Effector CD8-positive, alpha-beta T cell (primary cell): ENCODE data around the gene MAN1C1.
A peak's percentile ranks its signal among the peaks of the same experiment; 100 is the strongest.

ENCODE experiments used
- DNase-seq: peaks from one replicate; lab custom pipeline; 2025; lab: John Stamatoyannopoulos, UW
- total RNA-seq, 4 experiments: gene quantifications; one replicate each; lab custom pipeline; 2026; lab: John Stamatoyannopoulos, UW

Gene MAN1C1
- total RNA-seq: 16.6 to 41.9 (median 33.0) reads per million in 4 experiments

DNA sequence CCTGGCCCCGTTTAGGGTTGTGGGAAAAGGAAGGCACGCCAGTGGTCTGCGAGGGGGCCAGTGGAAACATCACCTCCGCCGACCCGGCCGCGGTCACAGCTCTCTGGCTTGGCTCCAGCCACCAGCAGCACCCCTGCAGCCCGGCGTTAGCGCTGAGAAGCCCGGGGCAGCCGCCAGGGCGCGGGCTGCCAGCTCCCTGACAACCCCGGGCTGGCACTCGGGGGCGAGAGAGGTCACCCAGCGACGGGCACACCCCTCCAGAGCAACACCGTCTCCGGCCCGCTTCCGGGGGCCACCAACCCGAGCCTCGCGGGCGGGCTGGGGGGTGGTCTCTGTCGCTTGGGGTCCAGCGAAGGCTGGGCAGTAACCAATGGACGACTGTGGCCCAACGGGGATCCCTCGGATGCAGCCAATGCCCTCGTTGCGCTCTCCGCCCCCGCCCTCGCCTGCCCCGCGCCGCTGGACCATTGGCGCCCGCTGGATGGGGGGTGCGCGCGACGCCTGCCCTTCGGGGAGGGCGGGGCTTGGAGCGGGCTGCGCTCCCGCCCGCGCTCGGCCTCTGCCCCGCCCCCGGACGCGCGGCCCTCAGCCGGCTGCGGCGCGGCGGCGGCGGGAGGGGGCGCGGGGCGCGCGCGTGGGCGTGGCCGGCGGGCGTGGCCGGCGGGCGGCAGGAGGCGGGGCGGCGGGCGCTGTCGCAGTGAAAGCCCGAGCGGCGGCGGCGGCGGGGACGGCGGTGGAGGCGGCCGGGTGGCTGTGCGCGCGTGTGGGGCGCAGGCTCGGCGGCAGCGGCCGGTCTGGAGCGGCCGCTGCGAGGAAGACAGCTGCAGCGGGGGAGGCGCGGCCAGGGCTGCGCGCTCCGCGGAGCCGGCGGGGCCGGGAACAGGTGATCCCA is at the start of gene MAN1C1:
Gene MAN1C1, plus strand, starts transcription at position 697 of the 892 bp plus-strand sequence. CDS start 1,007 bp downstream, outside the sequence.
- peak; percentile 77 for DNase-seq

DNA sequence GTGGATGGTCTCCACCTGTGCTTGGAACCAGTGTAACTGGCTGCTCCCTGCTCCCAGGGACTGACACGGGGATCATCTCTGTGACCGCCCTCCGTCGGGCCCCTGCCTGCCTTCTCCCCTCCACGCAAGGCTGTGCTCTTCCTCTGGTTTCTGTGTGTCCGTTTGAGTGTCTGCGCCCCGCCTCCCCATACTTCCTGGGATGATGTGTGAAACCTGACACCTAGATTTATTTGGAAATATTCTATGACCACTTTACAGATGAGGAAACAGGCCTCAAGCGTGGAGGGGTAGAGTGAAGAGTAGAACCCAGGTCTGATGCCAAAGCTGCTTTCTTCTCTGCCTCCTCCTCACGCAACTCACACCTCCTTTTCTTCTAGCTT is 48.9 kb upstream of the MAN1C1 start:
- DNase-seq: no peak

DNA sequence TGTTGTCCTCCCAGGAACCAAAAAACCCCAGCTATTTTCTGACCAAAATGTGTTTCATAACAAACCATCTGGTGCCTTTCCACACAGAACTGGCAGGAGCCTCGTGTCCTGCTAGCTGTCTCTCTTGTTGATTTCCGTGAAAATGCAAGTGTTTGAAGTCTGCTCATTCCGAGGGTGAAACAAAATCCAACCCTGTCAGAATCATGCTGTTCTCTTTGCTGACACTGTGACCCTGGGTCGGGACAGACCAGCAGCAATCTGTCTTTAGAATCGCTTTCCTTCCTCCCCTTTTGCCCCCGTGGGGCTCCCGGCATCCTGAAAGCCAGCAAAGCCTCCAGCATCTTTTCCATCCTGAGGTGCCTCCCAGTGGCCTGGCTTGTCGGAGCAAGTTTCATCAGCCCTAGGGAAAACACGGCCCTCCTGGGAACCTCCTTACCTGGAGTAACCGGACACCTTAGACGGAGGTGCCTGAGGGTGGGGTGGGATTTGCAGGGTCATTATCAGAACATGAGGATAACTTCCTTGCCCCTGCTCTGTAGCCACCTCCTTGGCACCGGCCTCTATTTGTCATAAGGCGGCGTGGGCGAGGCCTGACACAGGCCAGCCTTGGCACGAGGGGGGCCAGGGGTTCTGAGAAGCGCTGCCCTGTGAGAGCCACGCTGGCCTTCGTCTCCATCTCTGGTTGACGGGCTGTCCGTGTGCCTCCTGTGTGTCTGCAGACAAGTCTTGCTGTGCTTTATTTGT is 48.3 kb upstream of the MAN1C1 start:
- DNase-seq: no peak

DNA sequence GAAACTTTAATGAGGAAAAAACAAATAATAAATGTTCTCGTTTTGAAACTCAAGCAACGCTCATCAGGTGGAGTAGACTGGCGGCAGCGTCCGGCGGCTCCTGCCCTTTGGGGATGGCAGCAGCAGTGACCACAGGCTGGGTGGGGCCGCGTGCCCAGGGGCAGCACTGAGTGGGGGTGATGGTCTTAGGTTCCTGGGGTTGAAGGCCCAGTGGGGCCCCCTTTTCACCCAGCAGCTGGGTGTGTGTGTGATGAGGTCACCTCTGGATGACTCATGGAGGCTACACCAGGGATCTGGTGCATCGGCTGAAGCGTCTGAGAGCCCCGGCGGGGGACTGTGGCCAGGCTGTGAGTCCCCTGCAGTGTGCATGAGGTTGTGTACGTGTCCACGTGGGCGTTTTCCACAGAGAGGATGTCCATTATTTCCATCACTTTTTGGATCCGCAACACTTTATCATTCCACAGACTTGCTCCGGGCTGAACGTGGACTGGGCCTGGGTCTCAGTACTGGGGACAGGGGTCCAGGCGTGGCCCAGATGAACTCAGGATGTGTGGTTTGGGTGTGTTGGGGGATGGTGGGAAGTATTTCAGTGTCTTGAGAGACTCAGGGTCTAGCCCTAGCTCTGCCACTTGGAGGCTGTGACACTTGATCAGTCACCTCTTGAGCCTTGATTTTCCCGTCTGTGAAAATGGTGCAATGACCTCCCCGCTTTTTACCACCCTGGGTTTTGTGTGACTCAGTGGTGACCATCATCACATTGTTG is 47.6 kb upstream of the MAN1C1 start:
- no peak for DNase-seq

DNA sequence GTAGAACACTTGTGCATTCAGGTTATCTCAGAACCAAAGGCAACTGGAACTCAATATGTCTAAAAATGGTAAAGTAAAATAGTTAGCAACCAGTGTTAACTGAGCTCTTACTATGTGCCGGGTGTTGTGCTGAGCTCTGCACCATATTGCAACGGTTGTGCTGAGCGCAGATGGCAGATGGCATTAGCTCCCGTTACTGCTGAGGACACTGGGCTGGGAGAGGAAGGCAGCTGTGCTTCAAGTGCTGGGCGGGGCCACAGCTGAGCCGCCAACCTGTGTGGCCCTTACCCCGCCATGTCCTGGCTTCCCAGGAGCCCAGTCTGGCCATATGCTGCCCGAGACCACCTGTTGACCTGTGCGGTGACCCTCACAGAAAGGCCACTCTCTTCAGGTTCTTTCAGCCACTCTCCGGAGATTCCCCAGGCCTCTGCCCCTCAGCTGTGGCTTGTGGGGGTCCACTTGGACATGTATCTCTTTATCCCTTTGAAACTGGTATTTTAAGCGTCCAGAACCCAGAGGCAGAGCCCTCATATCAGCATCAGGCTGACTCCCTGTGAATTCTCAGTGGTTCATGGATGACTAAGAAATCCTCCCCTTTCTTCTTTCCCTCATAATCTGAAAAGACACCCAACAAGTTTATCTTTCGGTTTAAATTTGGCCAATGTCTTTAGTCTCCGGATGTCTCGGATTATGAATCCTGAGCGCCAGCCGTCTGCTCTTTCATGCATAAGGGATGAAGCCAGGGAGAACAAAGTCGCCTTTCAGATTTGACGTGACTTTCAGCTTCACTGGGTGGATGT is 46.8 kb upstream of the MAN1C1 start:
- no peak for DNase-seq

DNA sequence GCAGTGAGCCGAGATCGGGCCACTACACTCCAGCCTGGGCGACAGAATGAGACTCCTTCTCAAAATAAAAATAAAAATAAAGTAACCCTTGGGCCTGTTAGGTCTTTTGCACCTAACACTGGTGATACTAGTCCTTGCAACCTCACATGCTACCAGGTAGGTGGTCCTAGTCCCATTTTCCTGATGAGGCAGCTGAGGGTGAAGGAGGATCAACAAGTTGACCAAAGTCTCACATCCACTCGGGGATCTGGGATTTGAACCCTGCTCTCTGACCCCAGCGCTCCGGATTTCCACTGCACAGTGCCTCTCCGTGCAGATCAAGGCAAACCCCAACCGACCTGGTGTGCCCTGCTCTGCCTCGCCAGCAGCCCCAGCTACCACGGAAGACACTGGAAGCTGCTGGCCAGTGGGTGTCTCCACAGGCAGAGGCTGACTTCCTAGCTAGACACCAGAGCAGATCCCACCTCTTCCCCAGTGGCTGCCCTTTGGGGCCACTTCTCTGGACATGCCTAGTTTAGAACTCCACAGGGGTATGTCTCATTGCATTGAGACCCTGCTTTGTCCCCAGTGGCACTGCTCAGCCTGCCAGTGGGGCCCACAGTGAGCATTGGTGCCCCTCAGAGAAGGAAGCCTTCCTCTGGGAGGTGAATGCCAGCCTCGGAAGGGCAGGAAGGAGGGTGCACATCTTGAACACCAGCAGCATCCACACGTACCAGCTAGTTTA is 45.6 kb upstream of the MAN1C1 start:
- DNase-seq: no peak

DNA sequence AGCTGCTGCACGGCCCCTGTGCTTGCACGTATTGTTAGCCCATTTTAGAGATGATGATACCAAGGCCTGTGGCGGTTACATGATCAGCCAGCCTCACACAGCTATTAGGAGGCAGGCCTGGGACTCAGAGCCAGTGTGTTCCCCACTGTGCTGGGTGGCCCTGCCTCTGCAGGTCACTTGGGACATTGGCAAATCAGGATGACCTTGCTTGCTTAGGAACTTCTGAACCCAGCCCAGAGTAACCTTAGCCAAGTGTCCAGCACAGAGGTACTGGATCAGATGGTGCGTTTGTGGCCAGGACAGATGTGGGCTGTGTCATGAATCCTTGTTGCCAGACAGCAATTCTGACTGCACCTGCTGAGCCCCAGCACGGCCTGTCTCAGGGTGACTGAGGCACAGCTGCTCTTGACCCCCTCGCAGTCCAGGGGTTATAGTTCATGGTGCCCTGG is 45.0 kb upstream of the MAN1C1 start:
- DNase-seq: no peak

DNA sequence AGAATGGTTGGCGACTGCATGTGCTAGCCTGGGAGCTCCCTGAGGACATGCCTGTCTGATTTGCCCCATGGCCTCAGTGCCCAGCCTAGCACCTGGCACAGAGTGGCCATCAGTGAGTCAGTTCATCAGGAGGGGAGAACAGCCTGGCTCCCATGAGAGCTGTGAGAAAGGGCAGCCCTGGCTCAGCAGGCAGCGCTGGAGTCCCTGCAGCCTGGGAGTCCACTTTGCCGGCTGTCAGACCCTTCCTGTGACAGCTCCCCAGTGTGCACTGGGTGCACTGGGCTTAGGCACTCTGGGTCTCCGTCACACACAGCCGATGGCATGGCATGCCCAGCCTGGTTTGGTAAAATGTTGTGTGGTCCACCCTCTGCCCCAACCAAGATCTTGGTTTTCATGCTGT is 44.5 kb upstream of the MAN1C1 start:
- no peak for DNase-seq

DNA sequence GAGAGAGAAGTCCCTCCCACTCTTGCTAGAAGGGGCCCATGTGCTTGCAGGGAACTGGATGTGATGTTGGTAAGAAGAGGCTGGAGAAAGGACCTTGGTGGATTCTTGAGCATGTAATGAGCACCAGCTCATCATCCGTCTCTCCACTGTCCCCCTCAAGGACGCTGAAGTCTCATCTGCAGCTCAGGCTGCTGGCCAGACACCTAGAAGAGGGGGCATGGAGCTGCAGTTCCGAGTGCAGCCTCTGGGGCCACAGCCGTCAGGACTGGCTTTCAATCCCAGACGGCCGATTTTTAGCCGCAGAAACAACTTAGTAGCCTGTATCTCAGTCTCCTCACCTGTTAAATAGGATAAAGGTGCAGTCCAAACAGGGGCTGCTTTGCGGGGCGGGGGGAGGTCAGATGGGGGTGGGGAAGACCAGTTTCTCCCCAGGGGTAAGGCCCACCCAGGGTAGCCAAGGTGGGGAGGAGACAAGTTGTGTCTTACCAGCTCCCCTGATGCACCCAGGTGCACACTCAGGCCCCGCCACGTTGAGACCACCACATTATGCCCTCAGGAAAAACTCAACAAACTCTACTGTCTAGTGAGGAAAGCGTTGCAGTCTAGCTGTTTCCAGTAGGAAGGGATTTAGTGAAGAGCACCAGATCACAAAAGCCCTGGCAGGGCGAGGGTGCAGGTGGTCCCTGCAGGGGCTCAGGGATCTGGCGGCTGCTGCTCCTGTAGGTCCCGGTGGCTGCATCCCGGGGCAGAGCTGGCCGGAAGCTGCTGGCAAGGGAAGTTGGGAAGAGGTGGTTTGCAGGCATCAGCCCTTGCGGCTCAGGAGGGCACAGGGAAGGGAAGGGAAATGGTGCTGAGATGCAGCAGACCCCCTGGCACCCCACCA is 43.6 kb upstream of the MAN1C1 start:
- DNase-seq: peak; percentile 25

DNA sequence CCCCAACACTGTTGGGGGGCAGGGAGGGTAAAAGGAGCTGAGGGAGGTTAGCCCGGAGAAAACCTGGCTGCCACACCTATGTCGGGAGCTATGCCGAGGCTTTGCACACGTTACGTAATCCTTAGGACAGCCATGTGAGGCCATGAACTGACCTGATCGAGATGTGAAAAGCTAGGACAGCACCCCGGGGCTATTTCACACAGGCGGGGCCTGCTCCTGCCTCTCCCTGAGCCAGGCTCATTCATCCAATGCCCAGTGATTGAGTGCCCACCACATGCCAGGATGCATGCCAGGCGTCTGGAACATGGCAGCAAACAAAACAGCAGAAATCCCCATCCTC is 43.0 kb upstream of the MAN1C1 start:
- DNase-seq: no peak

DNA sequence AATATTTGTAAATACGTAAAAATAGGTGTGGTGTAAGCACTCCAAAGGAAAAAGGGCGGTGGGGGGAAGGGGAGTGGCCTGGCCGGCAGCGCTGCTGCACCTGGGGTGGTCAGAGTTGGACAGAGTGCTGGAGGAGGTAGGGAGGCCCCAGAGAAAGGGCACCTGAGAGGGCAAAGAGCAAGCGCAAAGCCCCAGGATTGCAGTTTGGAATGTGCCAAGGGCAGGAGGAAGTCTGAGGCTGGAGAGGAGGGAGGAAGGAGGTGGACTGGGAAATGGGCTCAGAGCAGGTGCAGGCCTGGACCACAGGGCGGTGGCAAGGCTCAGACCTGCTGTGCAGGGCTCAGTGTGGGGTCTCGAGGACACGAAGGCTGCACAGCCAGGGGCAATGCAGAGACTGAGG is 42.6 kb upstream of the MAN1C1 start:
- DNase-seq: no peak

DNA sequence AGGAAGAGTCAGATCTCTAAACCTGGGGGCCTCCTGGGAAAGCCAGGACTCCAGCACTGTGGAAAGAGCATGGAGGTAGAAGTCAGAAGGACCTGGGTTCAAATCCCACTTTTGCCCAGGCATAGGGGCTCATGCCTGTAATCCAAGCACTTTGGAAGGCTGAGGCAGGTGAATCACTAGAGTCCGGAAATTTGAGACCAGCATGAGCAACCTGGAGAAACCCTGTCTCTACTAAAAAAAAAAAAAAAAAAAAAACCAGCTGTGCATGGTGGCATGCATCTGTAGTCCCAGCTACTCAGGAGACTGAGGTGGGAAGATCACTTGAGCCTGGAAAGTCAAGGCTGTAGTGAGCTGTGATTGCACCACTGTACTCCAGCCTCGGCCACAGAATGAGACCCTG is 41.4 kb upstream of the MAN1C1 start:
- no peak for DNase-seq

DNA sequence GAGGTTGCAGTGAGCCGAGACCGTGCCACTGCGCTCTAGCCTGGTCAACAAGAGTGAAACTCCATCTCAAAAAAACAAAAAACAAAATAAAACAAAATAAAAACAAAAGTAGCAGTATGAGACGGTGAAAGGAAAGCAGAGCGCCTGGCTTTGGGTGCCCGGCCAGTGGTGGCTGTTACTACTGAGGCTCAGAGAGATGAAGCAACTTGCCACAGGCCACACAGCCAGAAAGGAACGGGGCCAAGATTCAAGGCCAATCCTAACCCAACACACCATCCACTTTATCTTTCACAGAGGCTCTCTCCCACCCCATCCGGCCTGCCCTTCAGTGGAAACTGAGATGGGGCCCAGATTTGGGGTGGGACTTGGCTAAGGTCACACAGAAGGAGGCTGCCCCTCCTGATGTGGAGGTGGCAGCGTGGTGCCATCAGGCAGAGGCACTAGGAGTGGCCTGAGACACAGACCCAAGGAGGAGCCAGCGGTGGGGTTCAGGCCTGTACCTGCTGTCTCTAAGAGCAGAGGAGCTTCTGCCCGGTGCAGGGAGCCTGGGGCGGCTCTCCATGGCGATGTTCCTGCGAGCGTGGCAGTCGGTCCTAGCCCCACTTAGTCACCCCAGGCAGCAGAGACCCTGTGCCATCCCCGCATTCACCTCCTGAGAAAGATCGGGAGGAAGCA is 40.0 kb upstream of the MAN1C1 start:
- DNase-seq: no peak

DNA sequence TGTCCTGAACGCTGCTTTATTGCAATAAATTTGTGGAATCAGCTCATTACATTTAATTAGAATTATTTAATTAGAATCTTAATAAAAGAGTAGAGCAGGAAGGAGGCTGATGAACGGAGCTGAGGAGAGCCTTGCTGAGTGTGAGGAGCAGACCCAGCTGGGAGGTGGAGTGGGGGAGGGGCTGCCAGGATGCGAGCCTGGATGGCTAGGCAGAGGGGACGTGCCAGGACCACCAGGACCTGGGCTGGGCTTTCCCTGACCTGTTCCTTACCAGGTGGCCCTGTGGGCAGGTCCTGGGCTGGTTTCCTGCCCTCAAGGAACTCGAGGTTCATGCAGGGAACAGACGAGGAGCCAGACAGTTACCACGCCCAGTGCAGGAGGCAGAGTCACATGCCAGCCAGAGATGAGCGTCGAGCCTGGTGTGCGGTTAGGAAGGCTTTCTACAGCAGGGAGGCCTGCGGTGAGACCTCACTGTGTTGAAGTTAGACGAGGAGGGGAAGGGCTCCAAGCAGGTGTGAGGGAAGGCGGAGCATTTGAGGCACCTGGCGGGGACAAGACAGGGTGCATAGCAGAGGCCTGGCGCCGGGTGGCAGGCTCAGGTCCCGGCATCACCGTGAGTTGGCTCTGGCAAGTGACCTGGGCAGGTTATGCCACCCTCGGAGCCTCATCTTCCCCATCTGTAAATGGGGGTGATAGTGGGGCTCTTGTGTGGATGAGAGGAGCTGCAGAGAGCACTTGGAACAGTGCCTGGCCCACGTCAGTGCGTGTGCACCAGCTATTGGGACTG is 39.3 kb upstream of the MAN1C1 start:
- DNase-seq: no peak

DNA sequence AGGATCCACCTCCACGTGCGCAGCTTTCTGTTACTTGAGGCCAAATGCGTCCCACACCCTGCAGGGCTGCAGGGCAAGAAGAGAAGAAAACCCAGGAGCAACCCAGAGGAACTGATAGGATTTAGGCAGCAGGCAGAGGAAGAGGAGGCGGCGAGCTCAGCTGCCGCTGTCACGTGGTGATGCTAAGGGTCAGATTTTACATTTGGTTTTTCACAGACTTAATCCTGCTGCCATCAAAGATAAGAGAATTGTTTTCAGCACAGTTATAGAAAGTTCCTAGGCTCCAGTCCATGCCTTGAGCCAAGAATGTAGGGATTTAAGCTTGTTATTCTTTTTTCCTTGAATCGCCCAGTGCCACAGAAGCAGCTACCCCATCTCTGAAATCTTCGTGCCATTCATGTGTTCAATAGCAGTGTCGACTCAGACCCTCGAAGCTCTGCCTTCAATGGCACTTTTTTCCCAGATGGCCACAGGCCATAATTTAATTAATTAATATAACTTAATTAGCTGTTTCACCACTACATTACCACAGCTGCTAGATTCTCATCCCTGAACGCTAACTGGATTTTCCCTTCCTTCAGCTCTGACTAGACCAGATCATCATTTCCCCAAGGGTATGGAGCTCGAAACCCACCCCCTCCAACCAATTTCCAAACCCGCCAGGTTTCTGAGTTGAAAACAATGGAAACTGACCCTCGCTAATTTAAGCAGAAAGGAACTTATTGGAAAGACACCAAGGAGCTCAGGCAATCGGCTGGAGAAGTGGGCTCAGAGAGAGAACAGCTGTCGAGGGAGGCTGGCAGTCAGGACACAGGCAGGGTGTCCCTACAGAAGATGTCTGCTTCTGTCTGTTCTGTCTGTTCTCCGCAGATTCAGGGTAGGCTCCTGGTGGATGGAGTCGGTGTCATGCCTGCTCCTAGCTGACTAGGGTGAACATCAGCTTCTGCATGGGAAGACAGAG is 37.0 kb upstream of the MAN1C1 start:
- no peak for DNase-seq

DNA sequence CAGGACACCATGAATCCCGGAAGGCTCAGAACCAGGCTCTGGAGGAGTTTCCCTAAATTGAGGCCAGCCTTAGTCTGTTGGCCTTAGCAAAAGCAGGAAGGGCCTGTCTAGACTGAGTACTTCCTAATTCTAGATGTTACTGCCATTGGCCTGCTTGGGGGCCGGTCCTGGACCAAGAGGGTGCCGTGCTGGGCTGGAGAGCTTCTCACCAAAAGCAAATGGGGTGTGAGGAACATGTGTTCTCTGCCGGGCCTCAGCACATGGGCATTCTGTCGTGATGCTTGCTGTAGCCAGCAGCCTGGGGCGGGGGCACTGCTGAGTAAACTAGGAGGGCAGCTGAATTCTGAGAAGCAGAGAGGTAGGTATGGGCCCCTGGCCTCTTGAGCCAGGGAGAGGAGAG is 35.7 kb upstream of the MAN1C1 start:
- no peak for DNase-seq

DNA sequence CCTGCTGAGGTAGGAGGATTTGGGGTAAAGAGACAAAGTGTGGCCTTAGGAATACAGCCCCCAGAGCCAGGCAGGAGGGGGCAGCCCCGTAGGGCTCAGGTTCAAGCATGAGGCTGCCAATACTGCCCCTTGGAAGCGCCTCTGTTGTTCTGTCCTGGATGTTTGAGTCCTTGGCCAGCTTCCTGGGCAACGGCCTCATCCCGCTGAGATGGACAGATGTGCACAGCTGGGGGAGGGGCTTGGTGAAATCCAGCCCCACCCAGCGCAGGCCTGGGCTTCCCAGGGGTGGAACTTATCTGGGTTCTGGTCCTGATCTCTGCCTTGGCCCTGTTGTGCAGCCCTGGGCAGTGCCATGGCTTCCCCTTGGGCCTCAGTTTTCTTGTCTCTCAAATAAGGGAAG is 34.8 kb upstream of the MAN1C1 start:
- no peak for DNase-seq
